Stimulated activated CD8-positive, alpha-beta memory T cell treated with anti-CD3 and anti-CD28 coated beads, Interleukin-12 subunit alpha, Interleukin-12 subunit beta, amount 100 ng/mL, for 1 hour (primary cell): ENCODE data around the gene SYT2.

ENCODE experiments used
- DNase-seq: peaks from one replicate; pipeline ENCODE4 v3.0.0-alpha.2; 2020; ENCODE audit warnings: low read depth

SYT2 gene

GRCh38 chr1:202704601-202705000 is 5.7 kb downstream of the SYT2 start:
- DNase-seq: no peak

- no peak for DNase-seq
These were observed 7.1 kb downstream of the SYT2 start for GRCh38 chr1:202703191-202703590.

GRCh38 chr1:202702088-202702487 is 8.2 kb downstream of the SYT2 start:
- no peak for DNase-seq

GRCh38 chr1:202701200-202701599 is 9.1 kb downstream of the SYT2 start:
- no peak for DNase-seq

- no peak for DNase-seq
These were observed 10.2 kb downstream of the SYT2 start for GRCh38 chr1:202700061-202700460.

- no peak for DNase-seq
These were observed 12.0 kb downstream of the SYT2 start for GRCh38 chr1:202698276-202698675.

- no peak for DNase-seq
These were observed 13.2 kb downstream of the SYT2 start for GRCh38 chr1:202697038-202697437.

GRCh38 chr1:202694314-202694713 is 15.9 kb downstream of the SYT2 start:
- no peak for DNase-seq

- peak; percentile 50 for DNase-seq
These were observed 17.2 kb downstream of the SYT2 start for GRCh38 chr1:202692959-202693555.

GRCh38 chr1:202691816-202692215 is 18.4 kb downstream of the SYT2 start:
- no peak for DNase-seq

GRCh38 chr1:202689493-202690342 is 20.5 kb downstream of the SYT2 start:
- DNase-seq: no peak

- no peak for DNase-seq
These were observed 21.2 kb downstream of the SYT2 start for GRCh38 chr1:202689082-202689481.

GRCh38 chr1:202688401-202688800 is 21.9 kb downstream of the SYT2 start:
- no peak for DNase-seq

- DNase-seq: no peak
These were observed 22.5 kb downstream of the SYT2 start for GRCh38 chr1:202687798-202688197.

- DNase-seq: no peak
These were observed 22.9 kb downstream of the SYT2 start for GRCh38 chr1:202687370-202687769.

- no peak for DNase-seq
These were observed 24.6 kb downstream of the SYT2 start for GRCh38 chr1:202685641-202686040.

- DNase-seq: no peak
These were observed 25.5 kb downstream of the SYT2 start for GRCh38 chr1:202684716-202685115.

- DNase-seq: no peak
These were observed 27.2 kb downstream of the SYT2 start for GRCh38 chr1:202683029-202683428.

GRCh38 chr1:202682477-202682876 is 27.8 kb downstream of the SYT2 start:
- DNase-seq: no peak

GRCh38 chr1:202681736-202682420 is 28.4 kb downstream of the SYT2 start:
- no peak for DNase-seq

- DNase-seq: no peak
These were observed 29.5 kb downstream of the SYT2 start for GRCh38 chr1:202680586-202681352.
